Left ventricle myocardium inferior (tissue), 1 donor: Measurements from ENCODE around the gene SMG5. TPM values are rescaled to one million over a fixed set of nuclear protein-coding genes. Genes with fewer than 3 reads are reported as not detected.

Experiments used
- DNase-seq: peaks from one replicate; pipeline ENCODE4 v3.0.0-alpha.2; 2020
- H3K27ac ChIP-seq: fragments of 200-600 bp; replicated peaks from 2 replicates; pipeline ENCODE4 v1.8.0; 2021
- H3K27me3 ChIP-seq: fragments of 200-600 bp; 2 replicates; pipeline ENCODE4 v1.8.0; 2021; ENCODE audit warnings: low read depth
- H3K36me3 ChIP-seq: fragments of 200-600 bp; 2 replicates; pipeline ENCODE4 v1.8.0; 2021
- H3K4me1 ChIP-seq: fragments of 200-600 bp; 2 replicates; pipeline ENCODE4 v1.8.0; 2021
- H3K4me3 ChIP-seq: fragments of 200-600 bp; 2 replicates; pipeline ENCODE4 v1.8.0; 2021; ENCODE audit warnings: mild to moderate bottlenecking, moderate library complexity
- H3K9me3 ChIP-seq: fragments of 200-600 bp; replicated peaks from 2 replicates; pipeline ENCODE4 v1.8.0; 2021
- CTCF ChIP-seq: fragments of 200-600 bp; IDR thresholded peaks from 2 replicates; pipeline ENCODE4 v1.8.0; 2021; ENCODE audit warnings: antibody characterized with exemption, mild to moderate bottlenecking, borderline replicate concordance
- intact Hi-C: fragments of 100-400 bp; cut with micrococcal nuclease; formaldehyde crosslinking; loops from one replicate; pipeline ENCODE4 v1.11.0; 2022
- total RNA-seq: library from RNA; stranded (reverse); fragmentation: NEBNext Ultra II Directional; extraction: Animal tissue kit (Norgen Biotek cat#: 25700); gene quantifications from one replicate; pipeline ENCODE4 v1.2.1, GENCODE V29; 2021
- donor health status: DM: no; HTN: yes; CAD: no; lungs with severe emphysema.

Gene SMG5
- total RNA-seq, 1 donor from 2014 or later = 91.1 TPM

- Histone ChIP-seq H3K4me3 (no peak overlapping the region), H3K4me1 (peaks cover 13% of the 10 kb centered on the region), H3K27me3 (peaks cover 19% of the 10 kb centered on the region), H3K9me3 (no peaks in the 10 kb centered on the region), H3K27ac (no peak overlapping the region), H3K36me3 (peaks cover 44% of the 10 kb centered on the region)
- intact Hi-C loops = no loop called here
- DNase-seq = no peak
- no peak for TF ChIP-seq CTCF
Observed at GRCh38 chr1:156241311-156241811, 41.3 kb downstream of the SMG5 start.

- peaks cover 69% of the 10 kb centered on the region for H3K36me3 ChIP-seq
- no peak for TF ChIP-seq CTCF
- intact Hi-C loops = no loop called here
- no peaks in the 10 kb centered on the region for H3K9me3 ChIP-seq
- no peak overlapping the region for H3K4me3 ChIP-seq
- no peak overlapping the region for H3K27ac ChIP-seq
- no peaks in the 10 kb centered on the region for H3K27me3 ChIP-seq
- H3K4me1 ChIP-seq = no peaks in the 10 kb centered on the region
- DNase-seq = no peak
Observed at GRCh38 chr1:156238248-156238647, 44.4 kb downstream of the SMG5 start.

GRCh38 chr1:156236164-156236563 lies 46.5 kb downstream of the SMG5 start:
- Histone ChIP-seq H3K27ac (no peak overlapping the region), H3K4me1 (no peaks in the 10 kb centered on the region), H3K36me3 (peaks cover 77% of the 10 kb centered on the region), H3K9me3 (no peaks in the 10 kb centered on the region), H3K4me3 (no peak overlapping the region), H3K27me3 (no peaks in the 10 kb centered on the region)
- no peak for DNase-seq
- intact Hi-C loops = no loop called here
- TF ChIP-seq CTCF = no peak

- no peak for TF ChIP-seq CTCF
- Histone ChIP-seq H3K36me3 (peaks cover 62% of the 10 kb centered on the region), H3K9me3 (no peaks in the 10 kb centered on the region), H3K27me3 (no peaks in the 10 kb centered on the region), H3K27ac (no peak overlapping the region), H3K4me1 (no peaks in the 10 kb centered on the region), H3K4me3 (no peak overlapping the region)
- DNase-seq = no peak
- intact Hi-C loops = no loop called here
Observed at GRCh38 chr1:156233426-156234127, 49.0 kb downstream of the SMG5 start.

GRCh38 chr1:156232201-156232894 lies 50.3 kb downstream of the SMG5 start:
- H3K4me3 ChIP-seq = no peak overlapping the region
- TF ChIP-seq CTCF = no peak
- H3K4me1 ChIP-seq = no peaks in the 10 kb centered on the region
- H3K27ac ChIP-seq = no peak overlapping the region
- H3K36me3 ChIP-seq = peaks cover 57% of the 10 kb centered on the region
- intact Hi-C loops = no loop called here
- DNase-seq = no peak
- no peaks in the 10 kb centered on the region for H3K27me3 ChIP-seq
- no peaks in the 10 kb centered on the region for H3K9me3 ChIP-seq
